T-helper 2 cell treated with Interferon-gamma antibody and Interleukin-4, amounts not matched to agents 5 μg/mL and 100 μg/mL, for 36 hours (primary cell): ENCODE data around the gene RNF152.

Experiments used
- DNase-seq: peaks from one replicate; pipeline ENCODE4 v3.0.0; 2021; ENCODE audit warnings: low spot score
- H3K27ac Mint-ChIP-seq: one replicate; pipeline ENCODE4 v1.8.0; 2021; ENCODE audit warnings: mild to moderate bottlenecking, mixed read lengths
- H3K27me3 Mint-ChIP-seq: one replicate; pipeline ENCODE4 v1.8.0; 2021; ENCODE audit warnings: low read depth, mixed read lengths
- H3K36me3 Mint-ChIP-seq: one replicate; pipeline ENCODE4 v1.8.0; 2021; ENCODE audit warnings: low read depth, mixed read lengths
- H3K4me1 Mint-ChIP-seq: one replicate; pipeline ENCODE4 v1.8.0; 2021; ENCODE audit warnings: low read depth, mixed read lengths
- H3K4me3 Mint-ChIP-seq: one replicate; pipeline ENCODE4 v1.8.0; 2022; ENCODE audit warnings: mild to moderate bottlenecking, moderate library complexity, mixed read lengths
- H3K9me3 Mint-ChIP-seq: one replicate; pipeline ENCODE4 v1.8.0; 2021; ENCODE audit warnings: mixed read lengths

The RNF152 gene

GRCh38 chr18:61833387-61833786 is 59.4 kb downstream of the RNF152 start:
- H3K27ac Mint-ChIP-seq = no peak overlapping the region
- H3K4me3 Mint-ChIP-seq = no peak overlapping the region
- DNase-seq = no peak
- H3K4me1 Mint-ChIP-seq = peaks cover 16% of the 10 kb centered on the region
- H3K27me3 Mint-ChIP-seq = peaks cover 31% of the 10 kb centered on the region
- H3K36me3 Mint-ChIP-seq = no peaks in the 10 kb centered on the region
- H3K9me3 Mint-ChIP-seq = no peaks in the 10 kb centered on the region

- H3K36me3 Mint-ChIP-seq = no peaks in the 10 kb centered on the region
- no peak overlapping the region for H3K4me3 Mint-ChIP-seq
- DNase-seq = no peak
- no peaks in the 10 kb centered on the region for H3K9me3 Mint-ChIP-seq
- no peak overlapping the region for H3K27ac Mint-ChIP-seq
- H3K27me3 Mint-ChIP-seq = peaks cover 29% of the 10 kb centered on the region
- peaks cover 16% of the 10 kb centered on the region for H3K4me1 Mint-ChIP-seq
Observed at GRCh38 chr18:61832858-61833257, 59.9 kb downstream of the RNF152 start.

- Mint-ChIP-seq H3K27ac (no peak overlapping the region), H3K4me3 (no peak overlapping the region), H3K9me3 (no peaks in the 10 kb centered on the region), H3K27me3 (peaks cover 27% of the 10 kb centered on the region), H3K36me3 (no peaks in the 10 kb centered on the region), H3K4me1 (peaks cover 16% of the 10 kb centered on the region)
- DNase-seq = no peak
Observed at GRCh38 chr18:61831071-61831470, 61.7 kb downstream of the RNF152 start.

GRCh38 chr18:61829108-61829507 is 63.7 kb downstream of the RNF152 start:
- H3K4me1 Mint-ChIP-seq = peaks cover 15% of the 10 kb centered on the region
- no peaks in the 10 kb centered on the region for H3K9me3 Mint-ChIP-seq
- peaks cover 23% of the 10 kb centered on the region for H3K27me3 Mint-ChIP-seq
- DNase-seq = no peak
- H3K27ac Mint-ChIP-seq = no peak overlapping the region
- no peak overlapping the region for H3K4me3 Mint-ChIP-seq
- H3K36me3 Mint-ChIP-seq = no peaks in the 10 kb centered on the region

GRCh38 chr18:61827591-61827990 is 65.2 kb downstream of the RNF152 start:
- H3K36me3 Mint-ChIP-seq = no peaks in the 10 kb centered on the region
- H3K27ac Mint-ChIP-seq = no peak overlapping the region
- H3K9me3 Mint-ChIP-seq = no peaks in the 10 kb centered on the region
- H3K27me3 Mint-ChIP-seq = peaks cover 14% of the 10 kb centered on the region
- no peak for DNase-seq
- H3K4me3 Mint-ChIP-seq = no peak overlapping the region
- peaks cover under 1% of the 10 kb centered on the region for H3K4me1 Mint-ChIP-seq

- H3K4me1 Mint-ChIP-seq = no peaks in the 10 kb centered on the region
- H3K36me3 Mint-ChIP-seq = no peaks in the 10 kb centered on the region
- no peak overlapping the region for H3K4me3 Mint-ChIP-seq
- peaks cover 7% of the 10 kb centered on the region for H3K27me3 Mint-ChIP-seq
- no peaks in the 10 kb centered on the region for H3K9me3 Mint-ChIP-seq
- DNase-seq = no peak
- H3K27ac Mint-ChIP-seq = no peak overlapping the region
Observed at GRCh38 chr18:61825386-61825785, 67.4 kb downstream of the RNF152 start.

- H3K36me3 Mint-ChIP-seq = no peaks in the 10 kb centered on the region
- no peaks in the 10 kb centered on the region for H3K4me1 Mint-ChIP-seq
- no peak for DNase-seq
- H3K27ac Mint-ChIP-seq = no peak overlapping the region
- H3K4me3 Mint-ChIP-seq = no peak overlapping the region
- peaks cover 4% of the 10 kb centered on the region for H3K27me3 Mint-ChIP-seq
- H3K9me3 Mint-ChIP-seq = no peaks in the 10 kb centered on the region
Observed at GRCh38 chr18:61824733-61825363, 68.0 kb downstream of the RNF152 start.

GRCh38 chr18:61823595-61823994 is 69.2 kb downstream of the RNF152 start:
- Mint-ChIP-seq H3K4me3 (no peak overlapping the region), H3K27me3 (peaks cover 4% of the 10 kb centered on the region), H3K36me3 (no peaks in the 10 kb centered on the region), H3K9me3 (no peaks in the 10 kb centered on the region), H3K27ac (no peak overlapping the region), H3K4me1 (no peaks in the 10 kb centered on the region)
- no peak for DNase-seq

- Mint-ChIP-seq H3K9me3 (no peaks in the 10 kb centered on the region), H3K27ac (no peak overlapping the region), H3K4me1 (no peaks in the 10 kb centered on the region), H3K27me3 (peaks cover 4% of the 10 kb centered on the region), H3K36me3 (no peaks in the 10 kb centered on the region), H3K4me3 (no peak overlapping the region)
- DNase-seq = no peak
Observed at GRCh38 chr18:61822879-61823278, 69.9 kb downstream of the RNF152 start.

GRCh38 chr18:61821748-61822147 is 71.1 kb downstream of the RNF152 start:
- DNase-seq = no peak
- Mint-ChIP-seq H3K4me1 (no peaks in the 10 kb centered on the region), H3K27me3 (peaks cover 4% of the 10 kb centered on the region), H3K36me3 (no peaks in the 10 kb centered on the region), H3K27ac (no peak overlapping the region), H3K9me3 (no peaks in the 10 kb centered on the region), H3K4me3 (no peak overlapping the region)

GRCh38 chr18:61820882-61821281 is 71.9 kb downstream of the RNF152 start:
- H3K9me3 Mint-ChIP-seq = no peaks in the 10 kb centered on the region
- no peaks in the 10 kb centered on the region for H3K36me3 Mint-ChIP-seq
- no peaks in the 10 kb centered on the region for H3K4me1 Mint-ChIP-seq
- peaks cover 4% of the 10 kb centered on the region for H3K27me3 Mint-ChIP-seq
- no peak for DNase-seq
- no peak overlapping the region for H3K4me3 Mint-ChIP-seq
- H3K27ac Mint-ChIP-seq = no peak overlapping the region

- H3K4me1 Mint-ChIP-seq = no peaks in the 10 kb centered on the region
- no peaks in the 10 kb centered on the region for H3K9me3 Mint-ChIP-seq
- H3K27ac Mint-ChIP-seq = no peak overlapping the region
- no peak overlapping the region for H3K4me3 Mint-ChIP-seq
- no peaks in the 10 kb centered on the region for H3K36me3 Mint-ChIP-seq
- H3K27me3 Mint-ChIP-seq = peaks cover 6% of the 10 kb centered on the region
- DNase-seq = no peak
Observed at GRCh38 chr18:61817086-61817485, 75.7 kb downstream of the RNF152 start.

- Mint-ChIP-seq H3K36me3 (no peaks in the 10 kb centered on the region), H3K4me1 (no peaks in the 10 kb centered on the region), H3K9me3 (no peaks in the 10 kb centered on the region), H3K27me3 (peaks cover 6% of the 10 kb centered on the region), H3K27ac (no peak overlapping the region), H3K4me3 (no peak overlapping the region)
- DNase-seq = no peak
Observed at GRCh38 chr18:61815885-61816470, 76.8 kb downstream of the RNF152 start.

- Mint-ChIP-seq H3K27ac (no peak overlapping the region), H3K4me1 (no peaks in the 10 kb centered on the region), H3K27me3 (peaks cover 6% of the 10 kb centered on the region), H3K36me3 (no peaks in the 10 kb centered on the region), H3K4me3 (no peak overlapping the region), H3K9me3 (no peaks in the 10 kb centered on the region)
- no peak for DNase-seq
Observed at GRCh38 chr18:61808286-61808685, 84.5 kb downstream of the RNF152 start.

- Mint-ChIP-seq H3K27ac (no peak overlapping the region), H3K27me3 (peaks cover 7% of the 10 kb centered on the region), H3K36me3 (no peaks in the 10 kb centered on the region), H3K9me3 (no peaks in the 10 kb centered on the region), H3K4me1 (no peaks in the 10 kb centered on the region), H3K4me3 (no peak overlapping the region)
- no peak for DNase-seq
Observed at GRCh38 chr18:61803393-61803792, 89.4 kb downstream of the RNF152 start.
